Calu3 (cell line): ENCODE measurements around the gene ACOX1. TPM values are rescaled to one million over a fixed set of nuclear protein-coding genes. Genes with fewer than 3 reads are reported as not detected.

Experiments used
- BruUV-seq: library from RNA; stranded (reverse); fragments of 400-500 nt; replicated peaks from 2 replicates; lab custom pipeline; 2021; lab: Mats Ljungman, UMichigan
- CTCF ChIA-PET: fragments of 300-600 bp; sonication (Branson Sonifier 250); formaldehyde crosslinking; loops from one replicate; lab custom pipeline; 2022; ENCODE audit warnings: antibody characterized with exemption; lab: Charles Lee
- DNase-seq: peaks from one replicate; pipeline ENCODE4 v3.0.0; 2022
- H3K27ac Mint-ChIP-seq: one replicate; pipeline ENCODE4 v1.8.0; 2022; ENCODE audit warnings: mixed read lengths; ENCODE audit not compliant: unreplicated experiment
- H3K27me3 Mint-ChIP-seq: one replicate; pipeline ENCODE4 v1.8.0; 2022; ENCODE audit warnings: mixed read lengths; ENCODE audit not compliant: unreplicated experiment
- H3K36me3 Mint-ChIP-seq: one replicate; pipeline ENCODE4 v1.8.0; 2022; ENCODE audit warnings: mild to moderate bottlenecking, moderate library complexity, mixed read lengths; ENCODE audit not compliant: insufficient read depth, unreplicated experiment
- H3K4me1 Mint-ChIP-seq: one replicate; pipeline ENCODE4 v1.8.0; 2022; ENCODE audit warnings: mild to moderate bottlenecking, low read depth, mixed read lengths; ENCODE audit not compliant: unreplicated experiment
- H3K4me3 Mint-ChIP-seq: one replicate; pipeline ENCODE4 v1.8.0; 2022; ENCODE audit warnings: mild to moderate bottlenecking, low read depth, moderate library complexity, mixed read lengths; ENCODE audit not compliant: unreplicated experiment
- H3K9me3 Mint-ChIP-seq: one replicate; pipeline ENCODE4 v1.8.0; 2022; ENCODE audit warnings: low read depth, mixed read lengths; ENCODE audit not compliant: unreplicated experiment
- intact Hi-C: fragments of 100-400 bp; cut with micrococcal nuclease; formaldehyde crosslinking; loops from one replicate; pipeline ENCODE4 v1.10.0; 2022; ENCODE audit not compliant: unreplicated experiment
- total RNA-seq: library from RNA; stranded (reverse); gene quantifications from 2 replicates; pipeline ENCODE4 v1.2.3, GENCODE V29; 2022
- TF ChIP-seq, protein P1 (sequence below): fragments of 200-600 bp; IDR thresholded peaks from one replicate; pipeline ENCODE4 v1.8.0; 2022; ENCODE audit warnings: antibody characterized with exemption; ENCODE audit not compliant: unreplicated experiment

The ACOX1 gene
- total RNA-seq, 1 experiment from 2014 or later = 53.1 TPM

DNA sequence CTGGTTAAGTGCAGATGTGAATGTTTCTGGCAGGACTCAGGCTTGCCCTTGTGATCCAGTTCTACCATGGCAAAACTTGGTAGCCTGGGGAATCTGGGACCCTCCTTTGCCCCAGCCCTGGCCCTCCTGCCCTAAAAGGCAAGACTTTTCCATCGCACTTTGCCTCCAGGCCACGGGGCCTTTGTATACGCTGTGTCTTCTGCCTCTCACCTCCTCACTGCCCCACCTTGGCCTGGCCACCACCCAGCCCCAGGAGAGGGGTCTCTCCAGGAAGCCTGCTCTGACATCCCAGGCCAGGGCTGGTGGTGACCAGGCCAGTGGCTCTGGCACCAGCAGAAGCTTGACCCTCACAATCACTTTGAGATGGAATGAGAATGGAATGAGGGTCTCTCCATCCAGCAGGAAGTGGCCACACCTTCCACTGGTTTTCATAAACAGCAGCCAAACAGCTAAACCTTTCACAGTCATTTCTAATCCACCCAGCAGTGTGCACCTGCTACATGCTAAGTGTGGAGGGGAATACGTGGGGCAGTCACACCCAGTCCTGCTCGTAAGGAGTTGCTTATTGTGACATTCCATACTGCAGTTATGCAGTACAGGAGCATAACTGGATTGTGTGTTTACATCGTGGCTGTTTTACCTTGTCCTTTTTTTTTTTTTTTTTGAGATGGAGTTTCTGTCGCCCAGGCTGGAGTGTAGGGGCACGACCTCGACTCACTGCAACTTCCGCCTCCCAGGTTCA, 72.7 kb downstream of the ACOX1 start:
- BruUV-seq = no TSS peak
- Mint-ChIP-seq H3K4me3 (peak overlapping the region; percentile 24), H3K27me3 (no peaks in the 10 kb centered on the region), H3K27ac (no peak overlapping the region), H3K36me3 (peaks cover 18% of the 10 kb centered on the region), H3K4me1 (no peaks in the 10 kb centered on the region), H3K9me3 (no peaks in the 10 kb centered on the region)
- TF ChIP-seq, protein P1, sequence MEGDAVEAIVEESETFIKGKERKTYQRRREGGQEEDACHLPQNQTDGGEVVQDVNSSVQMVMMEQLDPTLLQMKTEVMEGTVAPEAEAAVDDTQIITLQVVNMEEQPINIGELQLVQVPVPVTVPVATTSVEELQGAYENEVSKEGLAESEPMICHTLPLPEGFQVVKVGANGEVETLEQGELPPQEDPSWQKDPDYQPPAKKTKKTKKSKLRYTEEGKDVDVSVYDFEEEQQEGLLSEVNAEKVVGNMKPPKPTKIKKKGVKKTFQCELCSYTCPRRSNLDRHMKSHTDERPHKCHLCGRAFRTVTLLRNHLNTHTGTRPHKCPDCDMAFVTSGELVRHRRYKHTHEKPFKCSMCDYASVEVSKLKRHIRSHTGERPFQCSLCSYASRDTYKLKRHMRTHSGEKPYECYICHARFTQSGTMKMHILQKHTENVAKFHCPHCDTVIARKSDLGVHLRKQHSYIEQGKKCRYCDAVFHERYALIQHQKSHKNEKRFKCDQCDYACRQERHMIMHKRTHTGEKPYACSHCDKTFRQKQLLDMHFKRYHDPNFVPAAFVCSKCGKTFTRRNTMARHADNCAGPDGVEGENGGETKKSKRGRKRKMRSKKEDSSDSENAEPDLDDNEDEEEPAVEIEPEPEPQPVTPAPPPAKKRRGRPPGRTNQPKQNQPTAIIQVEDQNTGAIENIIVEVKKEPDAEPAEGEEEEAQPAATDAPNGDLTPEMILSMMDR = no peak
- DNase-seq = no peak
- CTCF ChIA-PET = interaction anchor here (0.6 to 2.9 kb wide), 3 partner anchors 99 to 159 kb away, joined by 3 to 22 read pairs (median 6); no protein-coding TSS in a partner anchor
- intact Hi-C loops = no loop called here

DNA sequence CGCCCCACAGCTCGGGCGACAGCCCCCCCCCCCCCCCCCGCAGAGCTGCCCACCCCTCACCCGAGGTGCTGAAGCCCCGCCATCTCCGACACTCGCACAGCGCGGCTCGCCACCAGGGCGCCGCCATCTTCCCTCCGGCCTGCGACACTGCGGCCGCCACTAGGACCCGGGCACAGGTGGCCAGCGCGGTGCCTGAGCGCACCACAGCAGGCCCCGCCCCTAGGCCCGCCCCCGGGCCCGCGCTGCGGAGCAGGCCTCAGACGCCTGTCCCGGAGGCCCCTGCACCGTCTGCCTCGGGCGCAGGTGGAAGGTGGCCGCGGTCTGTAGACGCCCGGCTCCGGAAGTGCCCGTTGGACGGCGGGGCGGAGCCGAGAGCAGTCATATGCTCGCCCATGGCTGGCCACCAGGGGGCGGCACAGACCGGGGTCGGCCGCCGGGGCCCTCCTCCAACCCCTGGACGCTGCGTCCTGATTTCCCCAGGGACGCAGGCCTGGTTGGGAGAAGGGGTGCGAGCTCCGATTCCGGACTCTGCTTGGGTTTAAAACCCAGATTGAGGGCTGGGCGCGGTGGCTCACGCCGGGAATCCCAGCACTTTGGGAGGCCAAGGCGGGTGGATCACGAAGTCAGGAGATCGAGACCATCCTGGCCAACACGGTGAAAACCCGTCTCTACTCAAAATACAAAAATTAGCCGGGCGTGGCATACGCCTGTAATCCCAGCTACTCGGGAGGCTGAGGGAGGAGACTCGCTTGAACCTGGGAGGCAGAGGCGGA, 74.0 kb downstream of the ACOX1 start, which contains the start of gene MRPL38:
Gene MRPL38 (minus strand): TSS at position 136 of the 773 bp plus-strand sequence. CDS start 9 bp downstream, at position 127.
- BruUV-seq = no TSS peak
- Mint-ChIP-seq H3K36me3 (peaks cover 32% of the 10 kb centered on the region), H3K4me3 (peak within 1 kb of the TSS; percentile 97), H3K27ac (peak within 1 kb of the TSS; percentile 71), H3K4me1 (no peaks in the 10 kb centered on the region), H3K27me3 (no peaks in the 10 kb centered on the region), H3K9me3 (no peaks in the 10 kb centered on the region)
- TF ChIP-seq, protein P1 = peak; percentile 88
- CTCF ChIA-PET = interaction anchor here (0.7 to 2.9 kb wide), 15 partner anchors 15 to 115 kb away, joined by 3 to 22 read pairs (median 3); partner anchors contain the start of genes ACOX1, FBF1, TEN1 and TRIM47
- intact Hi-C loops = loop anchor here (1.0 kb wide), 1 partner anchor 100 kb away; no protein-coding TSS in a partner anchor
- peak; percentile 99 for DNase-seq

DNA sequence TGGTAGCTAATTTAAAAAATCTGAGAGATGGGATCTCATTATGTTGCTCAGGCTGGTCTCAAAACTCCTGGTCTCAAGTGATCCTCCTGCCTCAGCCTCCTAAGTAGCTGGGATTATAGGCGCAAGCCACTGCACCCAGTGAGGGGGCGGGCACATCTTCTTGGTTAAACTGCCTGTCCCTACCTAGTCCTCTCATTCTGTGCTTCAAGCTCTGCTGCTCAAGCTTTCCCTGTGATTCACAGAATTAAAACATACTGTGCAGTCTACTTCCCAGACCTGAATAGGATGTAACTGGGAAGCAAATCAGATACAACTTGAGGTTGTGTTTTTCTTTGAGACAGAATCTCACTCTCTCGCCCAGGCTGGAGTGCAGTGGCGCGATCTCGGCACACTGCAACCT, 76.6 kb downstream of the ACOX1 start:
- Mint-ChIP-seq H3K4me1 (no peaks in the 10 kb centered on the region), H3K36me3 (peaks cover 38% of the 10 kb centered on the region), H3K4me3 (no peak overlapping the region), H3K9me3 (no peaks in the 10 kb centered on the region), H3K27me3 (no peaks in the 10 kb centered on the region), H3K27ac (no peak overlapping the region)
- TF ChIP-seq, protein P1 = no peak
- DNase-seq = no peak
- intact Hi-C loops = no loop called here
- BruUV-seq = no TSS peak
- CTCF ChIA-PET = no interaction called here

DNA sequence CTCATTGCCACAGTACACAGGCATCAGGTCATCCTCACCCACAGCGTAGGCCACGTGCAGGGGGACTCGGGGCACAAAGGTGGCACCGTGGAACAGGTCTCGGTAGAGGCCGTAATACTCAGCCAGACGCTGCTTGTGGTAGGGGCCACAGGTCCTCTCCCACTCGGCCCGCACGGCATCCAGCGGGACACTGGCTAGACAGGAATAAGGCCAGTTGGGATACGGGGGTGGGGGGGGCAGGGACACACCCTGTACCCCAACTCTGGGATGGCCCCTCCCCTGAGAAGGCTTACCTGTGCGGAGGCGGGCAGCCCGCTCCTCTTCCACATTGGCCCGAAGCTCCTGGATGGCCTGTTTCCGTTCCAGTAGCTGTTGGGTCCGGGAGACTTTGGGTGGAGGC, 77.2 kb downstream of the ACOX1 start:
- Mint-ChIP-seq H3K4me3 (no peak overlapping the region), H3K27me3 (no peaks in the 10 kb centered on the region), H3K9me3 (no peaks in the 10 kb centered on the region), H3K4me1 (no peaks in the 10 kb centered on the region), H3K36me3 (peaks cover 45% of the 10 kb centered on the region), H3K27ac (no peak overlapping the region)
- TF ChIP-seq, protein P1 = no peak
- CTCF ChIA-PET = interaction anchor here (0.6 kb wide), 1 partner anchor 16 kb away, joined by 7 read pairs; no protein-coding TSS in a partner anchor
- intact Hi-C loops = no loop called here
- BruUV-seq = no TSS peak
- DNase-seq = no peak
